NCI-H510A (cell line): Measurements from ENCODE around the gene SLC6A1.

ENCODE experiments used
- DNase-seq: peaks from one replicate; lab custom pipeline; 2025; lab: John Stamatoyannopoulos, UW

The SLC6A1 gene

DNA sequence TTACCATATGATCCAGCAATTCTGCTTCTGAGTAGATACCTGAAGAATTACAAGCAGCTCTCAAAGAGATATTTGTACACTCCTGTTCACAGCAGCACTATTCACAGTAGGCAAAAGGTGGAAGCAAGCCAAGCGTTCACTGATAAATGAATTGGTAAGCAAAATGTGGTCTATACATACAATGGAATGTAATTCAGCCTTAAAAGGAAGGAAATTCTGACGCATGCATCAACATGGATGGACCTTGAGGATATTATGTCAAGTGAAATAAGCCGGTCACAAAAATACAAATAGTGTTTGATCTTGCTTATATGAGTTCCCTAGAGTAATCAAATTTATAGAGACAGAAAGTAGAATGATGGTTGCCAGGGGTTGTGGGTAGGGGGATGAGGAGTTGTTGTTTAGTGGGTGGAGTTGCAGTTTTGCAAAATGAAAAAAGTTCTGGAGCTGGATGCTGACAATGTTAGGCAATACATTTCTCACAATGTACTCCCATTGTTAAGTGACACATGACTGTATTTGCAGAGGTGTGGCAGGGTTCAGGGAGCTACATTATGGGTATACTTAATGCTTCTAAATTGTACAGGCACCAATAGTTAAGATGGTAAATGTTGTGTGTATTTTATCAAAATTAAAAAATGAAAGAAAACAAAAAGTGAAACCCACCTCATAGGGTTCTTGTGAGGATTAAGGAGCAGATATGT lies 26.7 kb downstream of the SLC6A1 start:
- no peak for DNase-seq

DNA sequence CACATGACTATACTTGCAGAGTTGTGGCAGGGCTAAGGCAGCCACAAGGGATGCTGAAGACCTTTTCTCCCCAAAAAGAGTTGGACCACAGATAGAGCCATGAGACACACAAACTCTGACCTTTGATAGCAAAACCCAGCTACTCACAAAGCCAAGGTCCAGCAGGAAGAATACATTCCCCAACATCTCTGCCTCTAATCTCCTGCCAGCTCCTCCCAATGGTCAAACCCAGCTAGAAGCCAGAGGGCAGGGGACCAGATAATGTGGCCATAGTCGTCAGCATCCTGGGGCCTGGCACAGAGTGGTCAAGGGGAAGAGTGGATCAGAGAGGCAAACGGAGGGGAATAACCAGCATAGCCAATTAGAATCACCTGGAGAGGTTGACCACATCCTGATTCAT lies 28.2 kb downstream of the SLC6A1 start:
- DNase-seq = no peak

DNA sequence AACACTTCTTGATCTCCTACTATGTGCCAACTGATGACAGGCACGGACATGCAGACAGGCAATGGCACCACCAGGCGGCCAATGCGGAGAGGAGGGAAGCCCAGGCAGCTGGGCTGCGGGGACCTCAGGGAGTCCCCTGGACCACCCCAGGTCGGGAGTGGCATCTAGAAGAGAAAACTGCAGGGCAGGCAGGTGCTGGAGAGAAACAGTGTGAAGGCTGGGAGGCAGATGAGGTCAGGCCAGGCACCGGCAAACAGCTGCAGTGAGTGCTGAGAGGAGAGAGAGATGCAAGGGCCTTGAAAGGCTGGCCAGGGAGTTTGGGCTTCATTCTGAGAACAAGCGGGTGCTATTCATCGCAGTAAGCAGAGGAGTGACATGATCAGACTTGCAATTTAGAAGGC lies 29.1 kb downstream of the SLC6A1 start:
- DNase-seq = no peak

DNA sequence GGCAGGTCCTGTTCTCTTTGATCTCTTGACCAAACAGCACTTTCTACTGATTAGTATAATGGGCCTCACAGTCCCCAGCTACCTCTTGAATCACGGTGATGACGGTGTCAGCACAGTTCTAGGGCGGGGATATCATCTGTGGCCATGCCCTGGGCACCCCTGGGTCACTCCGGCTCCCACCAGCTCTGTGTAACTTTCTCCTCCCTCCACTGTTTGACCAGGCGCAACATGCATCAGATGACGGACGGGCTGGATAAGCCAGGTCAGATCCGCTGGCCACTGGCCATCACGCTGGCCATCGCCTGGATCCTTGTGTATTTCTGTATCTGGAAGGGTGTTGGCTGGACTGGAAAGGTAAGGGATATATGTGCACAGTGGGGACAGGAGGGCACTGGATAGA lies 29.6 kb downstream of the SLC6A1 start:
- no peak for DNase-seq

DNA sequence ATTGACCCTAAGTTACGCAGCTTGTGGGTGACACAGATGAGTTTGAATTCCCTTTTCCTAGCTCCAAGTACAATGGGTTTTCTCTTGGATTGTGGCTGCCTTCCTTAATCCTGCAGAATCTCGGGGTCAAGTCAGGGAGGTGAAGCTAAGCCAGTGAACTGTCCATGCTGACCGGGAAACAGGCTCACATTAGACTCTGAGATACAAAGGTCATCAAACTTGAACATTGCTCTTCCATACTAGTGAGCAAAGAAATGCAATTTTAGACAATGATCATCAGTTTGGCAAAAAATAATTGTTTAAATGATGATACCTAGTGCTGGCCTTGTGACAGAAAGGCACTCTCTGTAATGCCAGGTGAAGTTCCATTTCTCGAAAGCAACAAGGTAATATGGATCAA lies 31.6 kb downstream of the SLC6A1 start:
- no peak for DNase-seq

DNA sequence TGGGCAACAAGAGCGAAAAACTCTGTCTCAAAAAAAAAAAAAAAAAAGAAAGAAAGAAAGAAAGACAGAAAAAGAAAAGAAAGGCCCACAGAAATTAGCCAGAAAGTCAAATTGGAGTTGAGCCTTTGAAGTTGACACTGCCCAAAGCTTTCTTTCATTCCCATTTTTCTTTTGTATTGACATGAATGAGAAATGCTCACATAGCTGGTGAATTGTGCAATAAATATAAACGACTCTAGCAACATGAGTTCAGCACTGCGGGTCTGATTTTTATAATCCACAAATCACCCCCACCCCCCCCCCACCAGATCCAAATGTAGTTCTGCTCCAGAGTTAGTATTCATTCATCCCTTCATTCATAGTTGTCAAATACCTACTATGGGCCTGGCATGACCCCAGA lies 37.4 kb downstream of the SLC6A1 start:
- no peak for DNase-seq

DNA sequence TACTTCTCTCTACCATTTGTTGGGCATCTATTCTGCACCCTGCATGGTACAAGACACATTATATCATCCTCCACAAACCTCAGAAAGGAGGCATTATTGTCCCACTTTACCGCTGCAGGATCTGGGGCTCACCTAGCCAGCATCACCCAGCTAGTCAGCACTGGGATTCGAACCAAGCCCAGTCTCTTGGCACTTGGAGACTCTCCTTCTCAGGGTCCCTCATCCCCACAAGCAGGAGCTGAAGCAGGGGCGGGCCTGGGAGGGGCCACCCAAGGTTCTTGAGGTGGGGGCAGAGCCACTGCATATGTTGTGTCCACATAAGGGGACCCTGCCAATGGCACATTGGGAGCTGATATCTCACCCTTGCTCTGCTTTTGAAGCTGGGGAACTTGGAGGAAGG lies 41.3 kb downstream of the SLC6A1 start:
- no peak for DNase-seq

DNA sequence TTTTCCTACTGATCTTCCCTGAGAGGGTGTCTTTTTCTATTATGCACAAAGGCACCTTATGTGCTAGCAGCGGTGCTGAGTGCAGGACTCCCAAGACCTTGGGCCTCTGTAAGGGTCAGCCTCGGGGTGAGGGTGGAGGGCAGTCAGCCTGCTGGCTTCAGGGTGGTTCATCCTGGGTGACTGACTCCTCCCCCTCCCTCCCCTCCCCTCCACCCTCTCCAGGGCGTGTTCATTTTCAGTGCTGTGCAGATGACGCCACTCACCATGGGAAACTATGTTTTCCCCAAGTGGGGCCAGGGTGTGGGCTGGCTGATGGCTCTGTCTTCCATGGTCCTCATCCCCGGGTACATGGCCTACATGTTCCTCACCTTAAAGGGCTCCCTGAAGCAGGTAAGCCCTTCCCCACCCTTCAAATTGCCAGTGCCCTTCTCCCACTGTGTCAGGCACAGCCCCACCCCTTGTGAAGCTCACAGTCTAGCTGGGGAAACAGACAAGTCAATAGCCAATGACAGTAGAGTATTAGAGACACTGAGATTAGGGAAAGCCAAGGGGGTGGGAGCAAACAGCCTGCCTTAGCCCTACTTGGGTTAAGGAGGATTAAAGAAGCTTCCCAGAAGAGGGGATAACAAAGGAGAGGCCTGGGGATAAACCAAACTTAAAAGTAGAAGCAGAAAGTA lies 41.9 kb downstream of the SLC6A1 start:
- no peak for DNase-seq

DNA sequence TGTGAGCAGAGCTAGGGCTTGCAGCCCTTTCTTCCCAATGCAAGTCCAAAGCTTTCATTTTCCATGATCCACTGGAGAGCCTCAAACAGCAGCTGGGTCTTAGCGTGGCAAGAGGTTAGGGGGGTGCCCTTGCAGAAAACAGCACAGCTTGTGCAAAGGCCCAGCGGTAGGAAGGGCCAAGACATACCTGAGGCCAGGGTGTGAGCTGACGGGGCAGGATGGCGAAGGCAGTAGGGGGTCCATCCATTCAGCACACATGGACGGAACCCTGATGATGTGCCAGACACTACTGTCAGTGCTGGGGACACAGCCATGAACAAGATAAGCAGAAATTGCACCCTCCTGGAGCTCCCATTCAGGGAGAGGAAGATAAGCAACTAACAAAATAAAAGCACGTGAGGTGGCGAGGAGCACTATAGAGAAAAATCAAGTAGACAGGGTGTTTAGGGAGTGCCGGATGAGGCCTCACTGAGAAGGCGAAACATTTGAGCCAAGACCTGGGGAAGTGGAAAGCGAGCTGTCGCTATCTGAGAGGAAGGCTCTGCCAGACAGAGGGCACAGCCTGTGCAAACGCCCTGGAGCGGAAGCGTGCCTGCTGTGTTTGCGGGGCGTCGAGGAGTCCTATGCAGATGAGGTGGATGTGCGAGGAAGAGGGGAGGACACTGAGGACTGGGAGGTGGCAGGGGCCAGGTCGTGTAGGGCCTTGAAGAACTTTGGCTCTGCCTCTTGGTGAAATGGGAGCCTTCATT lies 43.4 kb downstream of the SLC6A1 start:
- DNase-seq = no peak

DNA sequence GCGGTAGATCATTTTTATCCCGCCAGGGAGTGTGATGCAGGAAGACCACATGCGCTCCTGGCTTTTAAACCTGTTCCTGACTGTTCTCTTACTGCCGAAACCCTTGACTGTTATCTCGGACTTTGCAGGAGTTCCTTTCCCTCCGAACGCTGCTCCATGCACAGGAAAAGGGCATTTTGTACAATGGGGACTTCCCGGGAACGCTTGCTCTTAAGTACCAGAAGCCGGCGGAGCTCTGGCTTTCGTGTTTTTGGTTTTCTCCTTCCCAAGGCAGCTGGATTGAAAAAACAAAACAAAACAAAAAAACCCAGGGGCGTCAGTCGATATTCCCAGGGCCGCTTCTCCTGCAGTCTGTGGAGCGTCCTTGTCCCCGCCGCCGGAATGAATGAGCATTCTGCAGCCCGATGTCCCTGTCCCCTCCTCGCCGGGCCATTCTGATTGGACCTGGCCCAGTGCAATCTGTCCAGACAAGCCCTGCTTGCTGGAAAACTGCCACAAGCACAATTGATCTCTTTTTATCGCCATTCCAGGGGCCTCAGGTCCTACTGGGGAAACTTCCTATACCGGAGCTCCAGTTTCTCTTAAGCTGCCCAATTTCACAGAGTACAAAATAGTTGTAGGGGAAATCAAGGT lies 44.8 kb downstream of the SLC6A1 start:
- DNase-seq = no peak

DNA sequence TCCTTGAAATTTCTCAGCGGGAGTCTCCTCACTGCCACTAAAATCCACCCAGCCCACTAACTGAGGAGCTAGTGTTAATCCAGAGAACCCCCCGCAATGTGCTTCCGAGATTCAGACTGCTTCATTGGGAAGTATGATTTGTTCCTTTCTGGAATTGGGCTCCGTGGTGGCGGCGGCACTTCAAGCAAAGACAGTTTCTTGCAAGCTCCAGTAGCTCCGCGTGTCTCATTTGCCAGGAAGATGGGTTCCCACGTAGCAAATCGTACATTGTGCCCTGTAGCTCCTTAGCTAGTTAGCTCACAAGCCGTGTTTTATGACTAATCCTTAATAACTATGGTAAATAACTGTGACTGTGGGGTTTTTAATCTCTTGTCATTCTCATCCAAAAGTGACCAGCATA lies 45.4 kb downstream of the SLC6A1 start:
- DNase-seq = no peak

DNA sequence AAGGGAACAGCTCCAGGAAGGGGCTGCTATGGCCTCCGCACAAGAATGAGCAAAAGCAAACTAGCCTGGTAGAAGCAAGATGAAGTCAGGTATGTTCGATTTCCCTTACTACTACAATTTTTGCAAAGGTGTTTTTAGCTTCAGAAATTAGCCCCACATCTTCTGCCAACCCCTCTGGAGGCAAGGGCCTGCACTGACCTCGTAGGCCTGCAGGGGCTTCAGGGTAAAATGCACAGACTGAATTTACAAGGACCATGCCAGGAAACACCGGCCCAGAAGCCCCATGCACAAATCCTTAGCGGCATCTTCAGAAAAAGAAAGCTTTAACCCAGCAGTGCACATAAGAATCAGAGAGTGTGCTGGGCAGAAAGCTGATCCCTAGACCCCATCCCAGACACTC lies 53.0 kb downstream of the SLC6A1 start:
- no peak for DNase-seq

DNA sequence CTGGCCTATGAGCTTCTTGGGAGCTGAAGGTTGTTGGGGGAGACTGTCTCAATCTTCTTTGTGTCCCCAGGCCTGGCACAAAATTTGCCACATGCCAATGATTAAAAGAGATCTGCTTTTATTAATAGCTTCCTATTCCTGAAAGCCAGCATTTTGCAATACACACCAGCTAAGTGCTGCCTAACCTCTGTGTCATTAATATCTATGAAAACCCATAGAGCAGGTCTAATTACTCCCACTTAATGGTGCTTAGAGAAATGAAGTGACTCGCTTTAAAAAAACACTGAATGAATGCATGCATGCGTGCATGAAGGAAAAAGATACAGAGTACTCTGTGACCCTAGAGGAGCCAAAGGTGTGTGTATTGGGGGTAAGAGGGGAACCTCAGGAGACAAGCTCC lies 55.0 kb downstream of the SLC6A1 start:
- DNase-seq = no peak

DNA sequence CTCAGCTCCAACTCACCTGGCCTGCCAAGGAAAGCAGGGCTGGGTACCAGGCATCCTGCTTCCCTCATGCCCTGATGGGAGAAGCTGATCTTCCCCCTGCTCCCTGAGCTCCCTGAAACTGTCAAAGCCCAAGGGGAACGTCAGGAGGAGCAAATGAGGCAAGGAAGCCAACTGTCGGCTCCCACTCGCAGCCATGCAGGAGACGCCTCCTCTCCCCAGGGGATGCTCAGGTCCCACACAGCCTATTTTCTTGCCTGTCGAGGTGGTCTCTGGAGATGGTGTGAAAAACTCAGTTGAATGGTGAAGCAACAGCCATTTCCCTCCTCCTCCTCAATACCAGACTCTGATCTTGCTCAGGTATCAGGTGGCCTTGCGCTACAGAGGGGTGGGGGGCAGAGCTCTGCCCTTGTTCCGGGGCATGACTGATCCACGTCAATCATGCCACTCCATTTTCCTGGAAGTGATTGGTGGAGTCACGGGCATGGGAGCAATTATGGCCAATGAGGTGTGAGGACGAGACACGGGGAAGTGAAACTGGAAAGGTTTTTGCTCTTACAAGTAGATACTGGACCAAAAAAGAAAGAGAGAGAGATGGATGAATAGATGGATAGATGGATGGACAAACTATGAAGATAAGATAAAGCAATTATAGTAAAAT lies 58.2 kb downstream of the SLC6A1 start:
- DNase-seq = no peak

DNA sequence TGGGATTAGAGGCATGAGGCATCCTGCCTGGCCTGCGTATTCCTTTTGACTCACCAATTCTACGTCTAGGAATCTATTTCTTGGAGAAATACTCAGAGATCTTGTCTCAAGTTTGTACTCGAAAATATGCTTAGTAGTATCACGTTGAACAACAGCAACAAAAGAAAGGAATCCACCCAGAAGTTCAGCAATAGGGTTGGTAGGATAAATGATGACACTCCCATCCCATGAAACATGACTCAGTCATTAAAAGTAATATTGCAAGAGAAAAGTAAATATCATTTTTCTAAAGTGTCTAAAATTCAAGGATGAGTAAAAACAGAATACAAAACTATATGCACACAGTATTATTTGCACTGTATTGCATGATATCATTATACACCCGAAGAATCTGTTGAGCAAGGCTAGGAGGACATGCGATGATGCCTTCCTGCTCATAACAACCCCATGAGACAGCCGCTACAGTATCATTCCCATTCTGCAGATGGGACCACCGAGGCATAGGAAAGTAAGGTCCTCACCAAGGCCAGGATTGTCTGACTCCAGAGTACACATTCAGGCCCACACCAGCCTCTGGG lies 61.5 kb downstream of the SLC6A1 start:
- DNase-seq = no peak

DNA sequence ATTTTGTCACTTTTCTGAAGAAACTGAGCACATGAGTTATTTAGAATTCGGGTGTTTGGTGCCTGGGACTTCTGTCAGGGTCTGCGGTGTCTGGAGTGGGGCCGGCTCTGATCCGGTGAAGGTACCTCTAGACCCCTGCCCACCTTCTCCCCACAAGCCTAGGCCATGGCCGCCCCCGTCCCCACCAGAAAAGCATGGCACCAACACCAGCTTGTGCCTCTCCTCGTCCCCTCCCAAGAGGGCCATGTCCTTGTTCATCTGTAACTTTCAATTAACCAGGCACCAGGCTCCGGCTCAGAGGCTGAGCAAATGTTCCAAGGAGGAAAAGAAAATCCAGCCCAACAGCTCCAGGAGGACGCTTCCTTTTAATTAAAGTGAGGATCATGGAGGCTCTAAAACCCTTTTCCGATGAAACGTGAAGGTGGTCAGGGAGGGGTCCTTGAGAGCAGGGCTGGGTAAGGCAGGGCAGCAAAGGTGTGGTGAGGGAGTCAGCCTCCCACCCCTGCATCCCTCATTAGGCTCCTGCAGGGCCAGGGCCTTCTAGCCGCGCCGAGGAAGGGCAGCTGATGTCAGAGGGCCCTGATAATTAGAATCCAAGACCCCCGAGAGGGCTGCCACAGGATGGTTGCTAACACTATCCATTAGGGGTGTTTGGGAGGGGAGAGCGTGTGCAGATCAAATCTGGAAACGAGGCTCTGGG lies 62.3 kb downstream of the SLC6A1 start:
- DNase-seq = no peak

DNA sequence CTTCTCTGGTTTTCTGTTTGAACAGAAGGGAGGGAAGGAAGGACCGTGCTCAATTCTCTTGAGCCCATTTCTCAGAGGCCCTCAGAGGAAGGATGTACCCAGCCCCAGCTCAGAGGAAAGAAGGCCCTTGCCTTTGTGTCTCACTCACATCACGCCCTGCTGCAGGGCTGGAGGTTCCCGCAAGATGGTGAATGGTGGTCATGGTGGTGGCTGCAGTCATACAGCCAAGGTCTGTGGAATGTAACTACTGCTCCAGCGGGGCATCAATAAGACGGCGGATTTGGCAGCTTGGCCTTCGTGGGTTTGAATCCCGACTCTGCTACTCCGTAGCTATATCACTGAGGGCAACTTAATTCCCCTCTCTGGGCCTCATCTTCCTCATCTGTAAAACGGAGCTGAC lies 62.9 kb downstream of the SLC6A1 start:
- DNase-seq = no peak

DNA sequence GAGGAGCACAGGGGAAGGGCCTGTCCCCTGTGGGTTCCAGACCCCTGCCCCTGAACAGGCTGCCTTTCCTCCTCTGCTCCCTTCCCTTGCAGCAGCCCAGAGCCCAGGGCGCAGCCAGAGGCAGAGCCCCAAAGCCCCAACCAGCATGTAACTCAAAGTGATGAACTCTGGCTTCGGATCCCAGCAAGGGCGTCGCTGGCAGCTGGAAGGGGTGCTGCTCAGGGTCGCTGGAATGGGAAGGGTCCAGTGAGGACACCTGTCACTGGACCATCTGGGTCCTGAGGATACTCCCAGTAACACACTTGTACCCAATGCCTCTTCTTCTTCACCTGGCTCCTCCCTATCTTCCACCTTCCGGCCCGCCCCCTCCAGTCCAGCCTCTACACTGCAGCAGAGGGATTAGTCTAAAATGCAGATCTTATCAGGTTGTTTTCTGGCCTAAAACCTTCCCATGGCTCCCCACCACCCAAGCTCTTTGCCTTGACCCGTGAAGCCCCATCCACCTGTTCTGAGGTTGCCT lies 64.0 kb downstream of the SLC6A1 start:
- no peak for DNase-seq

DNA sequence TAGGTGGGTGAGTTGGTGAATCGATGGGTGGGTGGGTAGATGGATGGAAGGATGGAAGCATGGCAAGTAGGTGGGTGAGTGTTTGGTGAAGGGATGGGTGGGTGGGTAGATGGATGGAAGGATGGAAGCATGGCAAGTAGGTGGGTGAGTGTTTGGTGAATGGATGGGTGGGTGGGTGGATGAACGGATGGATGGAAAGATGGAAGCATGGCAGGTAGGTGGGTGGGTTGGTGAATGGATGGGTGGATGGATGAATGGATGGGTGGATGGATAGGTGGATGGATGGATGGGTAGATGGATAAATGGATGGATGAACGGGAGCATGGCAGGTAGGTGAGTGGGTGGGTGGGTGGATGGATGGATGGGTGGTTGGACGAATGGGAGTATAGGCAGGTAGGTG lies 65.1 kb downstream of the SLC6A1 start:
- DNase-seq = no peak

DNA sequence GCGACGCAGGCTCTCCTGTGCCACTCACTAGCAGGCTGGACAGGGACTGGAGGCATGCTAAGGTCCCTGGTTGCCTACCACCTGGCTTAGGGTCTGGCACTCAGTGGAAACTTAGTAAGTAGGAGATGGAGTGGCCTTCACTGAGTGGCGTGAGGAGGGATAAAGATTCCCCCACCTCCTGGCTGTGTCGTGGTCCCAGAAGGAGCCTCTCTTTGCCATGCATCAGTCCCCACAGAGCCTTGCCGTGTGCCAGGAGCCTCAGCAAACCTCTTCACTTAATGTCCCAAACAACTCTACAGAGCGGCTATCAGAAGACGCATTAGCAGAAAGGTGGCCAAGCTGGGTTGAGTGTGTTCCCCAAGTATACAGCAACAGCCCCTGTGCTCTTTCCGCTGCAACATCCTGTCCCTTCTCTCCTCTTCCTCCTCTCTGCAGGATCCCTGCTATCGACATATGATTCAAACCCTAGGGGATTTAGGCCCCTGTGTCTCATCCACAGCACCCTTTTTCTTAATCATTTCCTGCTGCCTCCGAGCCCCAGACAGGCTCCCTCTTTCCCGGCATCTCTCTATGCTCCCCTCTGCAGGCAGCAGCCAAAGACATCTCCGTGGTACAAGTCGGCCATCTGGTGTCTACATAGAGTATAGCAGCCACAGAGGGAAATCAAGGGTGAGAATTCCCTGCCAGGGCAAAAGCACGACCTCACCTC lies 66.7 kb downstream of the SLC6A1 start:
- DNase-seq = no peak

DNA sequence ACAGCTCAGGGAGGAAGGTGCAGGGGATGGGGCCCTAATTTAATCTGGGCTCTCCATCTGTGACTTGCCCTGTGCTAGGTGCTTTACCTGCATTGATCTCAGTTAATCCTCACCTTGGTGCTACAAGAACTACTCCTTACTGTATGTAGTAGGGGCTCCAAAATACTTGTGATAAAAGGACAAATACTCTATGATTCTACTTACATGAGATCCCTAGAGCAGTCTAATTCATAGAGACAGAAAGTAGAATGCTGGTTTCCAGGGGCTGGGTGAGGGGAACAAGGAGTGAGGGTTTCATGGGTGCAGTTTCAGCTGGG lies 67.2 kb downstream of the SLC6A1 start:
- no peak for DNase-seq
